Ovary (tissue), 9 donors: ENCODE measurements around the gene DBH. TPM values are rescaled to one million over a fixed set of nuclear protein-coding genes. Genes with fewer than 3 reads are reported as not detected.

Source experiments
- DNase-seq, 5 donors: peaks; one replicate each; pipeline ENCODE4 v3.0.0-alpha.2; 2019 to 2020
- H3K27ac ChIP-seq, 2 donors: fragments of 200-600 bp; one replicate each; pipeline versions ENCODE4 v1.5.1 to v1.8.0; 2019 to 2022
- H3K27me3 ChIP-seq: fragments of 200-600 bp; one replicate; pipeline ENCODE4 v1.8.0; 2022
- H3K36me3 ChIP-seq: fragments of 200-600 bp; sonication (generic); one replicate; pipeline ENCODE4 v1.5.1; 2019
- H3K4me1 ChIP-seq: one replicate; pipeline ENCODE4 v1.8.1; 2013; ENCODE audit warnings: mild to moderate bottlenecking, moderate library complexity; ENCODE audit not compliant: insufficient read depth
- H3K4me3 ChIP-seq: fragments of 200-600 bp; sonication (generic); one replicate; pipeline ENCODE4 v1.5.1; 2017
- H3K9me3 ChIP-seq, 2 donors: fragments of 200-600 bp in 1 of 2; sonication (generic) in 1 of 2; one replicate each; pipeline versions ENCODE4 v1.5.1 to v1.8.1; 2013 to 2019; ENCODE audit warnings: mild to moderate bottlenecking in 1 of 2, moderate library complexity in 1 of 2
- EP300 ChIP-seq: sonication (generic); formaldehyde crosslinking; IDR thresholded peaks from one replicate; pipeline ENCODE4 v1.6.1; 2017; ENCODE audit warnings: antibody characterized with exemption
- POLR2A ChIP-seq: fragments of 450-650 bp; IDR thresholded peaks from one replicate; pipeline ENCODE4 v1.6.1; 2017; ENCODE audit warnings: antibody characterized with exemption, mild to moderate bottlenecking, moderate library complexity
- WGBS, 3 donors: extraction: QIAGEN DNeasy Blood & Tissue Kit in 1 of 3; methylation state at CpG; one replicate each; pipeline versions ENCODE4 v1.1.5 to v1.1.7; 2013 to 2017; 5-methylcytosine and 5-hydroxymethylcytosine counted together
- intact Hi-C, 4 donors: fragments of 100-400 bp; cut with DNase I; formaldehyde crosslinking; loops; one replicate each; pipeline versions ENCODE4 v1.11.0 to v1.15.1; 2022 to 2023
- polyA plus RNA-seq, 2 donors: library from polyadenylated mRNA; stranded (reverse); fragments of 200-250 nt in 1 of 2; fragments of 350-450 nt in 1 of 2; fragmentation: Illumina TruSeq in 1 of 2; extraction: RNeasy Lipid Tissue Mini Kit (QIAGEN cat#74804) in 1 of 2; gene quantifications; one replicate each; pipeline ENCODE4 v1.2.3, GENCODE V29; 2013 to 2014
- total RNA-seq, 7 donors: library from RNA; depleted of rRNA in 2 of 7; stranded (reverse); fragments of >200 nt in 2 of 7; fragmentation: NEBNext Ultra II Directional in 3 of 7; extraction: Animal tissue kit (Norgen Biotek cat#: 25700) in 3 of 7; gene quantifications; one replicate each; pipeline versions ENCODE4 v1.1.0 to v1.2.4, GENCODE V29; 2016 to 2023
- TF ChIP-seq, protein P1 (sequence below), 3 donors: fragments of 450-650 bp in 2 of 3; fragments of 200-600 bp in 1 of 3; IDR thresholded peaks; one replicate each; pipeline versions ENCODE4 v1.5.1 to v1.8.0; 2016 to 2022; ENCODE audit warnings: antibody characterized with exemption in 3 of 3, mild to moderate bottlenecking in 1 of 3
- donor health status: DM: no; HTN: no; CAD: no; lungs with moderate emphysema.
- donor health status: DM: no; HTN: no; CAD: no.
- donor health status: Bipolar disorder and iron deficiency.
- donor health status: DM: yes; HTN: yes; CAD: no.
- donor health status: DM: no; HTN: no; CAD: no.
- donor health status: DM: yes; HTN: yes; CAD: no.

DBH gene
- total and polyA plus RNA-seq, 9 donors: 0.28 TPM; not detected in 8

DNA sequence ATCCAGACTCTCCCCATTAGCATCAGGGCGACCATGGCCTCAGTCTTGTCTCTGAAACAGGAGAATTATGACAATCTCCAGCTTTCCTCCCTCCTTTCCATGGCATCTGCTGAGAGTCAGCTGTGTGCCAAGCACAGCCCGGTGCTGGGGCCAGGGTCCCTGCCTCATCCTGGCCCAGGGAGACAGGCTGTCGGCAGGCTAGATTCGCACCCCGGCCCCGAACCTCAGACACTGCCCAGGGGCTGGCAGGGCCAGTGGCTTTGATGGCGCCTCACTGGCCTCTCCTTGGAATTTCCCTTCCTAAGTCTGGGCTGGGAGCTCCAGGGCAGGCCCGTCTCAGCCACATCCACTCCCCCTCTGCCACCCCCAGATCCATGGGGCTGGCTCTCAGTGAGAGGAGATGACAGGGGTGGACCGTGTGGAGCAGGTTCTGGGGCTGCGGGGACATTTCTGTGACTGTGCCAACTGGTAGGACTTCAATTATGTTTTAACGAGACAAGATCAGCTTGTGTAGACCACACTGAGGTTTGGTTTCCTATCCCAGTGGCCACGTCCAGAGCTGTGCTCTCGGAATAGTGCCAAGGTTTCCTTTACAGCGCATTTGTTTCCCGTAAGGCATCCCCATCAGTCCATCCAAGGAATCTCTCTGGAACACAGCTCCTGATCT lies 42.4 kb upstream of the DBH start:
- Histone ChIP-seq H3K4me1 (no peaks in the 10 kb centered on the region), H3K27ac (no peak overlapping the region), H3K36me3 (no peaks in the 10 kb centered on the region), H3K4me3 (no peak overlapping the region), H3K27me3 (no peaks in the 10 kb centered on the region), H3K9me3 (no peaks in the 10 kb centered on the region)
- no peak for DNase-seq
- intact Hi-C loops: no loop called here
- 67 to 78% (median 75%) methylated on average over 15 of the region's 15 CpGs for WGBS, 3 donors
- no peak for TF ChIP-seq EP300
- TF ChIP-seq, protein P1, sequence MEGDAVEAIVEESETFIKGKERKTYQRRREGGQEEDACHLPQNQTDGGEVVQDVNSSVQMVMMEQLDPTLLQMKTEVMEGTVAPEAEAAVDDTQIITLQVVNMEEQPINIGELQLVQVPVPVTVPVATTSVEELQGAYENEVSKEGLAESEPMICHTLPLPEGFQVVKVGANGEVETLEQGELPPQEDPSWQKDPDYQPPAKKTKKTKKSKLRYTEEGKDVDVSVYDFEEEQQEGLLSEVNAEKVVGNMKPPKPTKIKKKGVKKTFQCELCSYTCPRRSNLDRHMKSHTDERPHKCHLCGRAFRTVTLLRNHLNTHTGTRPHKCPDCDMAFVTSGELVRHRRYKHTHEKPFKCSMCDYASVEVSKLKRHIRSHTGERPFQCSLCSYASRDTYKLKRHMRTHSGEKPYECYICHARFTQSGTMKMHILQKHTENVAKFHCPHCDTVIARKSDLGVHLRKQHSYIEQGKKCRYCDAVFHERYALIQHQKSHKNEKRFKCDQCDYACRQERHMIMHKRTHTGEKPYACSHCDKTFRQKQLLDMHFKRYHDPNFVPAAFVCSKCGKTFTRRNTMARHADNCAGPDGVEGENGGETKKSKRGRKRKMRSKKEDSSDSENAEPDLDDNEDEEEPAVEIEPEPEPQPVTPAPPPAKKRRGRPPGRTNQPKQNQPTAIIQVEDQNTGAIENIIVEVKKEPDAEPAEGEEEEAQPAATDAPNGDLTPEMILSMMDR (IDR thresholded peaks at IDR 0.05): no peak
- no peak for TF ChIP-seq POLR2A

DNA sequence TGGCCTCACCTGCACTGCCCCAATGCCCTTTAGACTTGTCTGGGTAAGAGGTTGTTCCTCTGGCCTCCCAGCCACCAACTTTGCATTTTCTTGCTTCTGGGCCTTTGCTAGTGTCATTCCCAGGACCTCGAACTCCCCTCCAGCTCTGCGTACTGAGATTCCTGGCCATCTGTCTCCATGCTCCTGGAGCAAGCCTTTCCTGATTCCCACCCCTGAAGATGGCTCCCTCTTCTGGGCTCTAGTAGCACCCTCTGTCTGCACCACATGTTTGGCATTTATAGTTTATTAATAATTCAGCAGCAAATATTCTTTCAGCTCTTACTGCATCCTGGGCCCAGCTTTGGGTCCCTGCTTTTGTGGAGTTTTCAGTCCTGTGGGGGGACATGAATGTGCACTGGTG lies 41.9 kb upstream of the DBH start:
- no peak overlapping the region for H3K27ac ChIP-seq
- no peak overlapping the region for H3K4me3 ChIP-seq
- no peaks in the 10 kb centered on the region for H3K36me3 ChIP-seq
- H3K4me1 ChIP-seq: no peaks in the 10 kb centered on the region
- TF ChIP-seq EP300 (no peak), POLR2A (no peak)
- TF ChIP-seq, protein P1 (IDR thresholded peaks at IDR 0.05): no peak
- 89 to 97% (median 90%) methylated on average over 2 of the region's 2 CpGs for WGBS, 3 donors
- intact Hi-C loops: no loop called here
- no peaks in the 10 kb centered on the region for H3K9me3 ChIP-seq
- H3K27me3 ChIP-seq: no peaks in the 10 kb centered on the region
- DNase-seq: no peak

DNA sequence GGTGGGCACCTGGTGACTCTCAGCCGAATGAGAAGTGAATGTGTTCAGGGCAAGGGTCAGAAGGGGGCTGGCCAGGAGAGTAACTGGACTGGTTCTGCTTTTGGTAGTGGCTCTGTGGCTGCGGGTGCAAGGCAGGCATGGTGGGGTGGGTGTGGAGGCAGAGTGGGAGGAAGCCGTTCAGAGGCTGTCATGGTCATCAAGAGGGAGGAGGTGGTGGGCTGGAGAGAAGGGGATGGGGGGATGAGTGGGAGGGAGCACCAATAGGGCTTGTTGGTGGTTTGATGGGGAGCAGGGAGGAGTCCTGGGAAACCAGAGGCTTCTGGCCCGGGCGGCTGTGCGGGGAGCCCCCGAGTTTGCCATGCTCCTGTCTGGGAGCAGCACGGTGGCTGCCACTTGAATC lies 40.3 kb upstream of the DBH start:
- intact Hi-C loops: no loop called here
- no peak overlapping the region for H3K4me3 ChIP-seq
- no peak for DNase-seq
- no peak overlapping the region for H3K27ac ChIP-seq
- WGBS, 3 donors: 79 to 88% (median 84%) methylated on average over 8 of the region's 8 CpGs
- no peaks in the 10 kb centered on the region for H3K4me1 ChIP-seq
- H3K36me3 ChIP-seq: no peaks in the 10 kb centered on the region
- TF ChIP-seq, protein P1 (IDR thresholded peaks at IDR 0.05): no peak
- TF ChIP-seq EP300 (no peak), POLR2A (no peak)
- no peaks in the 10 kb centered on the region for H3K27me3 ChIP-seq
- H3K9me3 ChIP-seq: no peaks in the 10 kb centered on the region

DNA sequence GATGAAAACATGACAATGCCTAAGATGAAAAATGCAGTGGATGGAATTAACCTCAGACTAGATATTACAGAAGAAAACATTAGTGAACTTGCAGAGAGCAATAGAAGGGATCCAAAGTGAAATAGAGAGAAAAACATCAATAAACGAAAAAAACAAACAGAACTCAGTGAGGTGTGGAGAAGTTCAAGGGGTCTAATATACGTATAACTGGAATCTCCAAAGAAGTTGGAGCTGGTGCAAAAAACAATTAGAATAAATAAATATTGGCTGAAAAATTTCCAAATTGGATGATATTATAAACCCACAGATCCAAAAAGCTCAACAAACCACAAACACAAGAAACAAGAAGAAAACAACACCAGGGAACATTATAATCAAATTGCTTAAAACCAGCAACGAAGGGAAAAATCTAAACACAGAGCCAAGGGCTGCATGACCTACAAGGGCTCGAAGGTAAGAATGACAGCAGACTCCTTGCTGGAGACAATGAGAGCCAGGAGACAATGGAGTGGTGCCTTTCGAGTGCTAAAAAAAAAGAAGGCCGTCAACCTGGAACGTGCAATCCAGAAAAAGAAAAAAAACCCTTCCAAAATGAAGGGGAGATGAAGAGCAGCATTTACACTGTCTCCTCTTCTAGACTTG lies 38.7 kb upstream of the DBH start:
- Histone ChIP-seq H3K9me3 (no peaks in the 10 kb centered on the region), H3K4me1 (no peaks in the 10 kb centered on the region), H3K36me3 (no peaks in the 10 kb centered on the region), H3K4me3 (no peak overlapping the region), H3K27me3 (no peaks in the 10 kb centered on the region), H3K27ac (no peak overlapping the region)
- TF ChIP-seq EP300 (no peak), POLR2A (no peak)
- TF ChIP-seq, protein P1 (IDR thresholded peaks at IDR 0.05): no peak
- whole genome bisulfite sequencing, 3 donors: 73 to 83% (median 76%) methylated on average over 7 of the region's 7 CpGs
- DNase-seq: no peak
- intact Hi-C loops: no loop called here
